ENCODE measurements around the gene TEX35. TPM values are rescaled to one million over a fixed set of nuclear protein-coding genes. Genes with fewer than 3 reads are reported as not detected.
A peak's percentile ranks its signal among the peaks of the same experiment; 100 is the strongest.

TEX35 gene
- total and polyA plus RNA-seq, 12 donors, result 0.03 to 0.56 (median 0.09) TPM; not detected in 9

- H3K9me3 ChIP-seq, result peaks cover 0 to 14% (median 0%) of the 10 kb centered on the region in 11 donors
- no peak overlapping the region for H3K27ac ChIP-seq
- peaks cover 0 to 20% (median 0%) of the 10 kb centered on the region in 9 donors for H3K4me1 ChIP-seq
- H3K36me3 ChIP-seq, result no peaks in the 10 kb centered on the region
- no peak for ATAC-seq
- H3K4me3 ChIP-seq, result no peak overlapping the region
- intact Hi-C loops (cut with DNase I), result no loop called here
- no peak for TF ChIP-seq CTCF (IDR thresholded peaks at IDR 0.05)
- H3K27me3 ChIP-seq, result no peaks in the 10 kb centered on the region
- no peak for DNase-seq
- WGBS, 2 donors, result 94 to 95% methylated on average over 7 of the region's 7 CpGs
These were observed 50.4 kb downstream of the TEX35 start for GRCh38 chr1:178563099-178563820.

GRCh38 chr1:178564086-178564782 is 51.3 kb downstream of the TEX35 start:
- Histone ChIP-seq H3K9me3 (peaks cover 0 to 14% (median 0%) of the 10 kb centered on the region in 11 donors), H3K27ac (peak overlapping the region in 1 of 10 donors; percentile 11)
- ATAC-seq, result no peak

GRCh38 chr1:178564783-178565180 is 51.9 kb downstream of the TEX35 start:
- peak overlapping the region in 2 of 10 donors; percentile 11 to 35 for H3K27ac ChIP-seq
- H3K36me3 ChIP-seq, result no peaks in the 10 kb centered on the region
- peaks cover 0 to 20% (median 0%) of the 10 kb centered on the region in 9 donors for H3K4me1 ChIP-seq
- no peaks in the 10 kb centered on the region for H3K27me3 ChIP-seq
- H3K9me3 ChIP-seq, result peaks cover 0 to 14% (median 0%) of the 10 kb centered on the region in 11 donors
- no peak for TF ChIP-seq CTCF (IDR thresholded peaks at IDR 0.05)
- no peak overlapping the region for H3K4me3 ChIP-seq
- peak in 2 of 8 donors; percentile 41 to 60 for ATAC-seq
- intact Hi-C loops (cut with DNase I), result loop anchor here in 1 of 10 donors (5.0 kb wide), 1 partner anchor 1073 kb away; no protein-coding TSS in a partner anchor
- 30 to 43% methylated on average over 2 of the region's 2 CpGs for WGBS, 2 donors
- DNase-seq, result no peak

More at GRCh38 chr1:178564086-178564782, 51.3 kb downstream of the TEX35 start:
- TF ChIP-seq CTCF (IDR thresholded peaks at IDR 0.05), result no peak
- intact Hi-C loops (cut with DNase I), result no loop called here
- 49 to 58% methylated on average over 4 of the region's 4 CpGs for WGBS, 2 donors
- H3K4me3 ChIP-seq, result no peak overlapping the region
- no peaks in the 10 kb centered on the region for H3K27me3 ChIP-seq
- H3K4me1 ChIP-seq, result peaks cover 0 to 20% (median 0%) of the 10 kb centered on the region in 9 donors
- DNase-seq, result no peak
- no peaks in the 10 kb centered on the region for H3K36me3 ChIP-seq

- Histone ChIP-seq H3K9me3 (peaks cover 0 to 14% (median 0%) of the 10 kb centered on the region in 11 donors), H3K27me3 (no peaks in the 10 kb centered on the region), H3K4me3 (no peak overlapping the region), H3K4me1 (peaks cover 0 to 20% (median 0%) of the 10 kb centered on the region in 9 donors), H3K27ac (peak overlapping the region in 1 of 10 donors; percentile 35), H3K36me3 (no peaks in the 10 kb centered on the region)
- ATAC-seq (no peak), DNase-seq (no peak)
- intact Hi-C loops (cut with DNase I), result loop anchor here in 1 of 10 donors (5.0 kb wide), 1 partner anchor 1072 kb away; no protein-coding TSS in a partner anchor
- no peak for TF ChIP-seq CTCF (IDR thresholded peaks at IDR 0.05)
- 51 to 75% methylated on average over 3 of the region's 3 CpGs for WGBS, 2 donors
These were observed 52.7 kb downstream of the TEX35 start for GRCh38 chr1:178565586-178565985.

All from heart right ventricle (tissue), 16 donors.